Measurements from ENCODE around the gene HTR4.

GRCh38 chr5:148486456-148486855 is 167.9 kb downstream of the HTR4 start:
- TF ChIP-seq EZH2phosphoT487 (IDR thresholded peaks at IDR 0.05; ENCODE audit: borderline replicate concordance): no peak
- no peak for TF ChIP-seq CTCF (conservative IDR thresholded peaks at IDR 0.05; ENCODE audit: low read length)
